ENCODE data around the gene SMIM41.
"Not testable (repeated sequence)": the region's sequence is repeated elsewhere in the genome, so short reads cannot be mapped to it uniquely, and the experiment has no call there.

DNA sequence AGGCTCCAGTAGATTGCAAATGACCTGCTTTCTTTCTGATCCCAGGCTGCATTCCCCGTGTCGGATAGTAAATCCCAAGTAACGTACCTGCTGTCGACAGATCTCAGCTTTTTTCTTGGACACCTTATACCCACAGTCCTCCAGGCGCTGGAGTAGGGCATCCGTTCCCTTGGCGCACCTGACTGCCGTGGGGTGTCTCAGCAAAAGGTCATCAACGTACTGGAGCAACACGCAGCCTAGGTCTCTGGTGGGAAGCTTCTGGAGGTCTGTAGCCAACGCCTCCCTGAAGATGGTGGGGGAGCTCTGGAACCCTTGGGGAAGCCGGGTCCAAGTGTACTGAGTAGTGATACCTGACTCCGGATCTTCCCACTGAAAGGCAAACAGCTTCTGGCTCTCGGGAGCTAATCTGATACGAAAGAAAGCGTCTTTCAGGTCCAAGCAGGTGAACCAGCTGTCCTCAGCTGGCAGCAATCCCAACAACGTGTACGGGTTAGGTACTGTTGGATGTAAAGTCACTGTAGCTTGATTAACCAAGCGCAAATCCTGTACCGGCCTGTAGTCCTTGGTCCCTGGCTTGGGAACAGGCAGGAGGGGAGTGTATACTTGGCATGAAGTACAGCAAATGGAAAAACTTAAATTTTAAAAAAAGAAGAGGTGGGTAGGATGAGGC is 38.4 kb downstream of the SMIM41 start:
- TF ChIP-seq, protein P1, sequence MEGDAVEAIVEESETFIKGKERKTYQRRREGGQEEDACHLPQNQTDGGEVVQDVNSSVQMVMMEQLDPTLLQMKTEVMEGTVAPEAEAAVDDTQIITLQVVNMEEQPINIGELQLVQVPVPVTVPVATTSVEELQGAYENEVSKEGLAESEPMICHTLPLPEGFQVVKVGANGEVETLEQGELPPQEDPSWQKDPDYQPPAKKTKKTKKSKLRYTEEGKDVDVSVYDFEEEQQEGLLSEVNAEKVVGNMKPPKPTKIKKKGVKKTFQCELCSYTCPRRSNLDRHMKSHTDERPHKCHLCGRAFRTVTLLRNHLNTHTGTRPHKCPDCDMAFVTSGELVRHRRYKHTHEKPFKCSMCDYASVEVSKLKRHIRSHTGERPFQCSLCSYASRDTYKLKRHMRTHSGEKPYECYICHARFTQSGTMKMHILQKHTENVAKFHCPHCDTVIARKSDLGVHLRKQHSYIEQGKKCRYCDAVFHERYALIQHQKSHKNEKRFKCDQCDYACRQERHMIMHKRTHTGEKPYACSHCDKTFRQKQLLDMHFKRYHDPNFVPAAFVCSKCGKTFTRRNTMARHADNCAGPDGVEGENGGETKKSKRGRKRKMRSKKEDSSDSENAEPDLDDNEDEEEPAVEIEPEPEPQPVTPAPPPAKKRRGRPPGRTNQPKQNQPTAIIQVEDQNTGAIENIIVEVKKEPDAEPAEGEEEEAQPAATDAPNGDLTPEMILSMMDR (optimal IDR thresholded peaks at IDR 0.05 in 1 of 3, IDR thresholded peaks at IDR 0.05 in 1 of 3, conservative IDR thresholded peaks at IDR 0.05 in 1 of 3; ENCODE audit: extremely low read depth in 1 of 3, insufficient read depth in 2 of 3, low read length in 3 of 3): not testable (repeated sequence)
- TF ChIP-seq EZH2 (IDR thresholded peaks at IDR 0.05; ENCODE audit: low read length): not testable (repeated sequence)

All from keratinocyte (primary cell).